Measurements from ENCODE around the gene GPR176.

Gene GPR176

GRCh38 chr15:39837454-39837853, 82.6 kb downstream of the GPR176 start:
- H3K9ac ChIP-seq (ENCODE audit: low read depth, low read length, poor library complexity) = no peak overlapping the region
- no peaks in the 10 kb centered on the region for H3K9me3 ChIP-seq (replicated peaks in 1 of 2; ENCODE audit: control insufficient read depth in 2 of 2, insufficient read depth in 1 of 2, low read depth in 1 of 2, low read length in 2 of 2)
- no peak overlapping the region for H2BK15ac ChIP-seq (ENCODE audit: low read length)
- WGBS, 2 donors (ENCODE audit: extremely low coverage in 2 of 2, insufficient read length in 2 of 2, insufficient replicate concordance in 1 of 2) = no CpG with 5 or more reads among the region's 1 CpG
- DNase-seq (ENCODE audit: low spot score) = no peak
- H3K14ac ChIP-seq (ENCODE audit: low read length) = no peak overlapping the region
- no peak overlapping the region for H3K4me3 ChIP-seq (ENCODE audit: low read length in 2 of 2)
- no peak overlapping the region for H2AFZ ChIP-seq (ENCODE audit: low read length)
- H2BK5ac ChIP-seq (ENCODE audit: low read length) = no peak overlapping the region
- H4K91ac ChIP-seq (ENCODE audit: low read depth, low read length, poor library complexity) = no peak overlapping the region
- no peak overlapping the region for H2AK5ac ChIP-seq (ENCODE audit: low read depth, low read length)
- H2BK120ac ChIP-seq (ENCODE audit: low read depth, low read length) = no peak overlapping the region
- no peaks in the 10 kb centered on the region for H3K36me3 ChIP-seq (replicated peaks in 1 of 2; ENCODE audit: control insufficient read depth in 2 of 2, insufficient read depth in 2 of 2, low read length in 2 of 2)
- H4K8ac ChIP-seq (ENCODE audit: low read depth, low read length) = no peak overlapping the region
- H2BK12ac ChIP-seq (ENCODE audit: low read length) = no peak overlapping the region
- H3K4me2 ChIP-seq (ENCODE audit: insufficient read depth, low read length, poor library complexity, severe bottlenecking) = no peak overlapping the region
- H3K27me3 ChIP-seq (ENCODE audit: control insufficient read depth in 3 of 3, insufficient read depth in 3 of 3, low read depth in 1 of 3, low read length in 3 of 3) = no peaks in the 10 kb centered on the region
- peaks cover 0 to 2% of the 10 kb centered on the region in 2 donors for H3K4me1 ChIP-seq (ENCODE audit: control insufficient read depth in 2 of 2, insufficient read depth in 1 of 2, low read depth in 1 of 2, low read length in 2 of 2)
- H3K4ac ChIP-seq (ENCODE audit: low read length) = no peak overlapping the region
- H3K27ac ChIP-seq (replicated peaks; ENCODE audit: low read length) = no peak overlapping the region
- no peak overlapping the region for H3K23ac ChIP-seq (ENCODE audit: low read depth, low read length, poor library complexity)
- H3K79me1 ChIP-seq (ENCODE audit: low read depth, low read length) = no peaks in the 10 kb centered on the region
- H3K18ac ChIP-seq (ENCODE audit: low read length) = no peak overlapping the region

GRCh38 chr15:39835550-39835949, 84.5 kb downstream of the GPR176 start:
- Histone ChIP-seq H3K27me3 (ENCODE audit: control insufficient read depth in 3 of 3, insufficient read depth in 3 of 3, low read depth in 1 of 3, low read length in 3 of 3) (peaks cover 0 to 10% (median 0%) of the 10 kb centered on the region in 3 experiments), H2BK120ac (ENCODE audit: low read depth, low read length) (no peak overlapping the region), H3K27ac (replicated peaks; ENCODE audit: low read length) (no peak overlapping the region), H3K4me3 (ENCODE audit: low read length in 2 of 2) (no peak overlapping the region), H3K9ac (ENCODE audit: low read depth, low read length, poor library complexity) (no peak overlapping the region), H3K9me3 (replicated peaks in 1 of 2; ENCODE audit: control insufficient read depth in 2 of 2, insufficient read depth in 1 of 2, low read depth in 1 of 2, low read length in 2 of 2) (no peaks in the 10 kb centered on the region), H2AK5ac (ENCODE audit: low read depth, low read length) (no peak overlapping the region), H4K91ac (ENCODE audit: low read depth, low read length, poor library complexity) (no peak overlapping the region), H3K23ac (ENCODE audit: low read depth, low read length, poor library complexity) (no peak overlapping the region), H3K18ac (ENCODE audit: low read length) (no peak overlapping the region), H3K4me2 (ENCODE audit: insufficient read depth, low read length, poor library complexity, severe bottlenecking) (no peak overlapping the region), H4K8ac (ENCODE audit: low read depth, low read length) (no peak overlapping the region), H3K4ac (ENCODE audit: low read length) (no peak overlapping the region), H2AFZ (ENCODE audit: low read length) (peak overlapping the region; percentile 12), H3K79me1 (ENCODE audit: low read depth, low read length) (no peaks in the 10 kb centered on the region), H2BK12ac (ENCODE audit: low read length) (no peak overlapping the region), H3K4me1 (ENCODE audit: control insufficient read depth in 2 of 2, insufficient read depth in 1 of 2, low read depth in 1 of 2, low read length in 2 of 2) (peaks cover 0 to 5% of the 10 kb centered on the region in 2 donors), H3K36me3 (replicated peaks in 1 of 2; ENCODE audit: control insufficient read depth in 2 of 2, insufficient read depth in 2 of 2, low read length in 2 of 2) (no peaks in the 10 kb centered on the region), H3K14ac (ENCODE audit: low read length) (no peak overlapping the region), H2BK15ac (ENCODE audit: low read length) (no peak overlapping the region), H2BK5ac (ENCODE audit: low read length) (no peak overlapping the region)
- no CpG with 5 or more reads among the region's 2 CpGs for WGBS, 2 donors (ENCODE audit: extremely low coverage in 2 of 2, insufficient read length in 2 of 2, insufficient replicate concordance in 1 of 2)
- no peak for DNase-seq (ENCODE audit: low spot score)

- no peak overlapping the region for H4K8ac ChIP-seq (ENCODE audit: low read depth, low read length)
- H2BK120ac ChIP-seq (ENCODE audit: low read depth, low read length) = no peak overlapping the region
- no peak overlapping the region for H3K14ac ChIP-seq (ENCODE audit: low read length)
- H3K23ac ChIP-seq (ENCODE audit: low read depth, low read length, poor library complexity) = no peak overlapping the region
- H2AK5ac ChIP-seq (ENCODE audit: low read depth, low read length) = no peak overlapping the region
- H2BK12ac ChIP-seq (ENCODE audit: low read length) = no peak overlapping the region
- H3K36me3 ChIP-seq (replicated peaks in 1 of 2; ENCODE audit: control insufficient read depth in 2 of 2, insufficient read depth in 2 of 2, low read length in 2 of 2) = no peaks in the 10 kb centered on the region
- no peak overlapping the region for H2AFZ ChIP-seq (ENCODE audit: low read length)
- H3K9me3 ChIP-seq (replicated peaks in 1 of 2; ENCODE audit: control insufficient read depth in 2 of 2, insufficient read depth in 1 of 2, low read depth in 1 of 2, low read length in 2 of 2) = no peaks in the 10 kb centered on the region
- peaks cover 0 to 5% of the 10 kb centered on the region in 2 donors for H3K4me1 ChIP-seq (ENCODE audit: control insufficient read depth in 2 of 2, insufficient read depth in 1 of 2, low read depth in 1 of 2, low read length in 2 of 2)
- no peak overlapping the region for H3K18ac ChIP-seq (ENCODE audit: low read length)
- no peak overlapping the region for H2BK5ac ChIP-seq (ENCODE audit: low read length)
- no peak for DNase-seq (ENCODE audit: low spot score)
- H3K79me1 ChIP-seq (ENCODE audit: low read depth, low read length) = no peaks in the 10 kb centered on the region
- H3K27me3 ChIP-seq (ENCODE audit: control insufficient read depth in 3 of 3, insufficient read depth in 3 of 3, low read depth in 1 of 3, low read length in 3 of 3) = peaks cover 0 to 10% (median 0%) of the 10 kb centered on the region in 3 experiments
- no peak overlapping the region for H3K27ac ChIP-seq (replicated peaks; ENCODE audit: low read length)
- H3K9ac ChIP-seq (ENCODE audit: low read depth, low read length, poor library complexity) = no peak overlapping the region
- H3K4me3 ChIP-seq (ENCODE audit: low read length in 2 of 2) = no peak overlapping the region
- H4K91ac ChIP-seq (ENCODE audit: low read depth, low read length, poor library complexity) = no peak overlapping the region
- H2BK15ac ChIP-seq (ENCODE audit: low read length) = no peak overlapping the region
- no peak overlapping the region for H3K4ac ChIP-seq (ENCODE audit: low read length)
- H3K4me2 ChIP-seq (ENCODE audit: insufficient read depth, low read length, poor library complexity, severe bottlenecking) = no peak overlapping the region
Observed at GRCh38 chr15:39834256-39834655, 85.8 kb downstream of the GPR176 start.

GRCh38 chr15:39833515-39833981, 86.5 kb downstream of the GPR176 start:
- no peak overlapping the region for H4K8ac ChIP-seq (ENCODE audit: low read depth, low read length)
- H3K27me3 ChIP-seq (ENCODE audit: control insufficient read depth in 3 of 3, insufficient read depth in 3 of 3, low read depth in 1 of 3, low read length in 3 of 3) = peaks cover 0 to 10% (median 0%) of the 10 kb centered on the region in 3 experiments
- no peak overlapping the region for H3K4me3 ChIP-seq (ENCODE audit: low read length in 2 of 2)
- H3K4me2 ChIP-seq (ENCODE audit: insufficient read depth, low read length, poor library complexity, severe bottlenecking) = no peak overlapping the region
- H2BK5ac ChIP-seq (ENCODE audit: low read length) = no peak overlapping the region
- H3K9ac ChIP-seq (ENCODE audit: low read depth, low read length, poor library complexity) = no peak overlapping the region
- no peak overlapping the region for H3K23ac ChIP-seq (ENCODE audit: low read depth, low read length, poor library complexity)
- no peak overlapping the region for H2BK120ac ChIP-seq (ENCODE audit: low read depth, low read length)
- no peak overlapping the region for H2AFZ ChIP-seq (ENCODE audit: low read length)
- H3K79me1 ChIP-seq (ENCODE audit: low read depth, low read length) = no peaks in the 10 kb centered on the region
- H3K36me3 ChIP-seq (replicated peaks in 1 of 2; ENCODE audit: control insufficient read depth in 2 of 2, insufficient read depth in 2 of 2, low read length in 2 of 2) = no peaks in the 10 kb centered on the region
- no peak overlapping the region for H2BK12ac ChIP-seq (ENCODE audit: low read length)
- H2AK5ac ChIP-seq (ENCODE audit: low read depth, low read length) = no peak overlapping the region
- H3K4me1 ChIP-seq (ENCODE audit: control insufficient read depth in 2 of 2, insufficient read depth in 1 of 2, low read depth in 1 of 2, low read length in 2 of 2) = peaks cover 0 to 8% of the 10 kb centered on the region in 2 donors
- WGBS, 2 donors (ENCODE audit: extremely low coverage in 2 of 2, insufficient read length in 2 of 2, insufficient replicate concordance in 1 of 2) = no CpG with 5 or more reads among the region's 3 CpGs
- no peak overlapping the region for H3K4ac ChIP-seq (ENCODE audit: low read length)
- H3K18ac ChIP-seq (ENCODE audit: low read length) = no peak overlapping the region
- no peak overlapping the region for H2BK15ac ChIP-seq (ENCODE audit: low read length)
- no peak for DNase-seq (ENCODE audit: low spot score)
- H4K91ac ChIP-seq (ENCODE audit: low read depth, low read length, poor library complexity) = no peak overlapping the region
- no peak overlapping the region for H3K27ac ChIP-seq (replicated peaks; ENCODE audit: low read length)
- H3K14ac ChIP-seq (ENCODE audit: low read length) = no peak overlapping the region
- H3K9me3 ChIP-seq (replicated peaks in 1 of 2; ENCODE audit: control insufficient read depth in 2 of 2, insufficient read depth in 1 of 2, low read depth in 1 of 2, low read length in 2 of 2) = no peaks in the 10 kb centered on the region

All from neuronal stem cell (in vitro differentiated cells).